GM12878 (cell line): ENCODE data around the gene IRF4. TPM values are rescaled to one million over a fixed set of nuclear protein-coding genes. Genes with fewer than 3 reads are reported as not detected.

Source experiments
- BACH1 ChIP-seq: fragments of 450-650 bp; IDR thresholded peaks from 2 replicates; pipeline ENCODE4 v1.6.1; 2017; ENCODE audit warnings: mild to moderate bottlenecking, borderline replicate concordance
- BCL11A ChIP-seq: IDR thresholded peaks from 2 replicates; pipeline ENCODE4 v1.6.1; 2011; ENCODE audit warnings: low read depth, low read length
- BHLHE40 ChIP-seq, 2 experiments: fragments of 450-650 bp in 1 of 2; IDR thresholded peaks; 2 replicates each; pipeline ENCODE4 v1.6.1; 2011 to 2017; ENCODE audit warnings: low read depth in 2 of 2, borderline replicate concordance in 1 of 2, improper control_type of control experiment in 1 of 2, low read length in 1 of 2, mild to moderate bottlenecking in 1 of 2
- CEBPB ChIP-seq, 2 experiments: fragments of 150-350 bp in 1 of 2; IDR thresholded peaks; 2 replicates each; pipeline ENCODE4 v1.6.1; 2012 to 2014; ENCODE audit warnings: low read depth in 2 of 2, low read length in 2 of 2, borderline replicate concordance in 1 of 2, inconsistent platforms in 1 of 2
- CHD2 ChIP-seq: IDR thresholded peaks from 2 replicates; pipeline ENCODE4 v1.6.1; 2011; ENCODE audit warnings: low read depth, low read length, improper control_type of control experiment, borderline replicate concordance
- CTCF ChIP-seq, 3 experiments: IDR thresholded peaks in 2 of 3; conservative IDR thresholded peaks in 1 of 3; 2 replicates each; pipeline ENCODE4 v1.5.1; 2011; ENCODE audit warnings: low read depth in 3 of 3, low read length in 3 of 3, mild to moderate bottlenecking in 3 of 3, control low read depth in 2 of 3, moderate library complexity in 2 of 3, inconsistent platforms in 1 of 3, mixed read lengths in 1 of 3; ENCODE audit not compliant: control insufficient read depth in 2 of 3, insufficient read depth in 1 of 3; ENCODE audit errors: extremely low read depth in 1 of 3
- E2F8 ChIP-seq: fragments of 450-650 bp; IDR thresholded peaks from 2 replicates; pipeline ENCODE4 v1.6.1; 2018; ENCODE audit warnings: mild to moderate bottlenecking, low read depth, moderate library complexity; ENCODE audit not compliant: partially characterized antibody
- EED ChIP-seq: sonication (generic); IDR thresholded peaks from 2 replicates; pipeline ENCODE4 v1.6.1; 2016; ENCODE audit warnings: antibody characterized with exemption, low read depth
- ETV6 ChIP-seq, 2 experiments: fragments of 450-650 bp in 1 of 2; IDR thresholded peaks in 1 of 2; conservative IDR thresholded peaks in 1 of 2; 2 replicates each; pipeline ENCODE4 v1.6.1; 2014; ENCODE audit warnings: antibody characterized with exemption in 1 of 2, borderline replicate concordance in 1 of 2, low read depth in 1 of 2, mild to moderate bottlenecking in 1 of 2, moderate library complexity in 1 of 2
- FOS ChIP-seq: IDR thresholded peaks from 3 replicates; pipeline ENCODE4 v1.6.1; 2011; ENCODE audit warnings: borderline replicate concordance; ENCODE audit not compliant: insufficient read length; ENCODE audit errors: extremely low read depth
- HCFC1 ChIP-seq: fragments of 150-350 bp; IDR thresholded peaks from 2 replicates; pipeline ENCODE4 v1.6.1; 2014; ENCODE audit warnings: low read length
- PAX8 ChIP-seq: fragments of 450-650 bp; IDR thresholded peaks from 2 replicates; pipeline ENCODE4 v1.6.1; 2017; ENCODE audit warnings: mild to moderate bottlenecking, moderate library complexity
- POLR2AphosphoS5 ChIP-seq: IDR thresholded peaks from 2 replicates; pipeline ENCODE4 v1.6.1; 2011; ENCODE audit warnings: mild to moderate bottlenecking, low read length, inconsistent platforms
- SMARCA5 ChIP-seq: fragments of 450-650 bp; IDR thresholded peaks from 2 replicates; pipeline ENCODE4 v1.6.1; 2017; ENCODE audit warnings: mild to moderate bottlenecking
- SP1 ChIP-seq: IDR thresholded peaks from one replicate; pipeline ENCODE4 v1.6.1; 2011; ENCODE audit warnings: low read depth, low read length
- SUPT20H ChIP-seq: IDR thresholded peaks from 2 replicates; pipeline ENCODE4 v1.6.1; 2011; ENCODE audit warnings: low read depth, mild to moderate bottlenecking, low read length, moderate library complexity, borderline replicate concordance; ENCODE audit not compliant: control insufficient read depth
- TARDBP ChIP-seq: IDR thresholded peaks from 2 replicates; pipeline ENCODE4 v1.6.1; 2016; ENCODE audit warnings: borderline replicate concordance
- TCF7 ChIP-seq: IDR thresholded peaks from 2 replicates; pipeline ENCODE4 v1.6.1; 2014; ENCODE audit warnings: antibody characterized with exemption, borderline replicate concordance
- ZNF24 ChIP-seq: fragments of 450-650 bp; IDR thresholded peaks from 2 replicates; pipeline ENCODE4 v1.6.1; 2017; ENCODE audit warnings: antibody characterized with exemption, mild to moderate bottlenecking
- polyA plus RNA-seq, 11 experiments: library from polyadenylated mRNA; depleted of rRNA in 4 of 11; unstranded in 6 of 11; stranded (reverse) in 5 of 11; fragments of >200 nt; fragmentation: Nextera tagmentation in 4 of 11; fragmentation: Illumina TruSeq in 1 of 11; extraction: Ambion mirVana in 4 of 11; extraction: Trizol in 1 of 11; gene quantifications; 1 replicate in 1 of 11; 2 replicates in 10 of 11; pipeline versions ENCODE4 v1.2.1 to v1.2.3, GENCODE V29; 2011 to 2016; ENCODE audit warnings: inconsistent platforms in 2 of 11, missing spikeins in 2 of 11, low read depth in 1 of 11
- total RNA-seq, 4 experiments: library from RNA; depleted of rRNA in 3 of 4; stranded (reverse); fragments of >200 nt in 3 of 4; fragmentation: Illumina TruSeq in 1 of 4; extraction: Trizol in 1 of 4; gene quantifications; 2 replicates each; pipeline versions ENCODE4 v1.2.1 to v1.2.3, GENCODE V29; 2013 to 2021
- TF ChIP-seq, protein P1 (sequence below): fragments of 450-650 bp; IDR thresholded peaks from 2 replicates; pipeline ENCODE4 v1.6.1; 2017; ENCODE audit warnings: antibody characterized with exemption, mild to moderate bottlenecking, moderate library complexity
- TF ChIP-seq, protein P2 (sequence below): IDR thresholded peaks from 2 replicates; pipeline ENCODE4 v1.6.1; 2011; ENCODE audit warnings: mild to moderate bottlenecking, low read depth, low read length, moderate library complexity; ENCODE audit not compliant: insufficient replicate concordance
- TF ChIP-seq, protein P3 (sequence below): IDR thresholded peaks from 2 replicates; pipeline ENCODE4 v1.6.1; 2012; ENCODE audit warnings: low read depth, low read length, improper control_type of control experiment

IRF4 gene
- total and polyA plus RNA-seq, 10 of the 15 experiments (the other 5 are each of a cell fraction or from before 2014, with no cell fraction given): 50.0 to 495 (median 257) TPM

GRCh38 chr6:409370-409972 lies 17.9 kb downstream of the IRF4 start (continued):
- TF ChIP-seq, protein P1, sequence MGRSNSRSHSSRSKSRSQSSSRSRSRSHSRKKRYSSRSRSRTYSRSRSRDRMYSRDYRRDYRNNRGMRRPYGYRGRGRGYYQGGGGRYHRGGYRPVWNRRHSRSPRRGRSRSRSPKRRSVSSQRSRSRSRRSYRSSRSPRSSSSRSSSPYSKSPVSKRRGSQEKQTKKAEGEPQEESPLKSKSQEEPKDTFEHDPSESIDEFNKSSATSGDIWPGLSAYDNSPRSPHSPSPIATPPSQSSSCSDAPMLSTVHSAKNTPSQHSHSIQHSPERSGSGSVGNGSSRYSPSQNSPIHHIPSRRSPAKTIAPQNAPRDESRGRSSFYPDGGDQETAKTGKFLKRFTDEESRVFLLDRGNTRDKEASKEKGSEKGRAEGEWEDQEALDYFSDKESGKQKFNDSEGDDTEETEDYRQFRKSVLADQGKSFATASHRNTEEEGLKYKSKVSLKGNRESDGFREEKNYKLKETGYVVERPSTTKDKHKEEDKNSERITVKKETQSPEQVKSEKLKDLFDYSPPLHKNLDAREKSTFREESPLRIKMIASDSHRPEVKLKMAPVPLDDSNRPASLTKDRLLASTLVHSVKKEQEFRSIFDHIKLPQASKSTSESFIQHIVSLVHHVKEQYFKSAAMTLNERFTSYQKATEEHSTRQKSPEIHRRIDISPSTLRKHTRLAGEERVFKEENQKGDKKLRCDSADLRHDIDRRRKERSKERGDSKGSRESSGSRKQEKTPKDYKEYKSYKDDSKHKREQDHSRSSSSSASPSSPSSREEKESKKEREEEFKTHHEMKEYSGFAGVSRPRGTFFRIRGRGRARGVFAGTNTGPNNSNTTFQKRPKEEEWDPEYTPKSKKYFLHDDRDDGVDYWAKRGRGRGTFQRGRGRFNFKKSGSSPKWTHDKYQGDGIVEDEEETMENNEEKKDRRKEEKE: no peak
- TF ChIP-seq CHD2 (no peak), CEBPB (IDR thresholded peaks at IDR 0.05; ENCODE audit: borderline replicate concordance in 1 of 2, low read depth in 2 of 2, low read length in 2 of 2) (no peak), EED (no peak), BHLHE40 (IDR thresholded peaks at IDR 0.05; ENCODE audit: borderline replicate concordance in 1 of 2, low read depth in 2 of 2, low read length in 1 of 2) (no peak), TARDBP (no peak), HCFC1 (no peak), ETV6 (conservative IDR thresholded peaks at IDR 0.05 in 1 of 2, IDR thresholded peaks at IDR 0.05 in 1 of 2; ENCODE audit: borderline replicate concordance in 1 of 2, low read depth in 1 of 2) (no peak), CTCF (IDR thresholded peaks at IDR 0.05 in 2 of 3, conservative IDR thresholded peaks at IDR 0.05 in 1 of 3; ENCODE audit: control insufficient read depth in 2 of 3, extremely low read depth in 1 of 3, insufficient read depth in 1 of 3, low read depth in 3 of 3, low read length in 3 of 3) (no peak), ZNF24 (no peak), TCF7 (no peak), POLR2AphosphoS5 (peak; percentile 85), BACH1 (peak; percentile 46; the same call in 1 of the 2 replicates), BCL11A (no peak), SP1 (no peak), PAX8 (no peak), FOS (no peak), SMARCA5 (no peak), SUPT20H (no peak), E2F8 (no peak)
- TF ChIP-seq, protein P2, sequence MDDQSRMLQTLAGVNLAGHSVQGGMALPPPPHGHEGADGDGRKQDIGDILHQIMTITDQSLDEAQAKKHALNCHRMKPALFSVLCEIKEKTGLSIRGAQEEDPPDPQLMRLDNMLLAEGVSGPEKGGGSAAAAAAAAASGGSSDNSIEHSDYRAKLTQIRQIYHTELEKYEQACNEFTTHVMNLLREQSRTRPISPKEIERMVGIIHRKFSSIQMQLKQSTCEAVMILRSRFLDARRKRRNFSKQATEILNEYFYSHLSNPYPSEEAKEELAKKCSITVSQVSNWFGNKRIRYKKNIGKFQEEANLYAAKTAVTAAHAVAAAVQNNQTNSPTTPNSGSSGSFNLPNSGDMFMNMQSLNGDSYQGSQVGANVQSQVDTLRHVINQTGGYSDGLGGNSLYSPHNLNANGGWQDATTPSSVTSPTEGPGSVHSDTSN: no peak
- TF ChIP-seq, protein P3, sequence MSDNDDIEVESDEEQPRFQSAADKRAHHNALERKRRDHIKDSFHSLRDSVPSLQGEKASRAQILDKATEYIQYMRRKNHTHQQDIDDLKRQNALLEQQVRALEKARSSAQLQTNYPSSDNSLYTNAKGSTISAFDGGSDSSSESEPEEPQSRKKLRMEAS: no peak
